CD4-positive, alpha-beta T cell treated with Interferon alpha-2 for 1 hour (primary cell): ENCODE results near the gene LMO3.

Source experiments
- DNase-seq, 2 donors: peaks; one replicate each; pipeline ENCODE4 v3.0.0-alpha.2; 2020 to 2022

Gene LMO3

GRCh38 chr12:16606117-16606200 lies at the start of gene LMO3:
TSS of gene LMO3 (minus strand) at chr12:16606162. CDS start at chr12:16600860, 5,302 bp downstream.
- no peak for DNase-seq

GRCh38 chr12:16636435-16637055 lies 30.6 kb upstream of the LMO3 start:
- DNase-seq: no peak

DNA sequence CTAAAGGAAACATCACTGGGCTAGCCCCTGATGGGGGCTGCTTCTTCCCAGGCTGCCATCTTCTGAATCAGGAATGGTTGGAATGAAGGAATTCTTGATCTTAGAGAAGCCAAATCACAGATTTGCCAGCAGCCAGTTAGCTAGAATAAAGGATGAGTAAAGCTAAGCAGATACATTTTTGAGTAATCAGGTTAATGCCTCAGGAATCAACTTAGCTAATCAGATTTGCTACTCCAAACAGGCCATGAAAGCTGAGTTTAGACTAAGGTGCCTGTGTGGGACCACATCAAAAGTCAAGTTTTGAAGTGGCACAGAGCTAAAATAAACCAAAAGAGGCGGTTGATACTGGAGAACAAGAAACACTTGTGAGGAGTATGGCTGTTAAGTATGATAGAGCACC lies 28.8 kb upstream of the LMO3 start:
- no peak for DNase-seq

DNA sequence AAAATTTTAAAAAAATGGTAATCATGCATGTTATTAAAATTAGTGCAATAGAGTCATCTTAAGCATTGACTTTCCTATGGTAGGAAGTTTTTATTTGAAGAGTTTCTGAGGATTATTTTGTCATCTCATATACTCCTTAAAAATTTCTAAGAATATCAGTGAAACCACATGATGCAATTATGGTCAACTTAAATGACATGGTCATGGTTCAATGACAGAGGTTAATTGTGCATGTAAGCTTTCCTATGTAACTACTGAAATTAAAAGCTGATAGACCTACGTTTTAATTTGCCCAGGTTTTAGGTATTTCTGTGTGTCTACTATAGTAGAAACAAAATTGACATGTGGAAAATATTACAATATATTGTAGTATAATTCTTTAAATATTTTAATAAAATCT lies 21.0 kb upstream of the LMO3 start:
- DNase-seq: no peak

- no peak for DNase-seq
These were observed 16.4 kb upstream of the LMO3 start for GRCh38 chr12:16622338-16622737.

DNA sequence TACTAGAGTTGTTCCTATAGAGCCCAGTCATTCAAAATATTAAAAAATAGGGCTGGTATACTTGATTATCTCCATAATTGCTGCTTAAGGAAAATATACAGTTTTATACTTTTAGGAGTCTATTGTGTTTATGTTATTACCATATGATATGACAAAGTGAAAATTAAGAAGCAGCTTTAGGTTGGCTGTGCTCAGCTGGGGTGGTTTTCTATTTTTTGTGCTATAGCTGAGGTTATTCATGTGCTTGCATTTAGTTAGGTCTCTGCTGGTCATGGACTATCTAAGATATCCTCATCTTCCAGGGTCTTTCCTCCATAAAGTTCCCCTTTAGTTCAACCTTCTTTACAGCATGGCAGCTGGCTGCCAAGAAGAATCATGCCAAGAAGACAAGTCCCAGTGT lies 13.6 kb upstream of the LMO3 start:
- DNase-seq: no peak

GRCh38 chr12:16618256-16618655 lies 12.3 kb upstream of the LMO3 start:
- DNase-seq: no peak

GRCh38 chr12:16613199-16613598 lies 7.2 kb upstream of the LMO3 start:
- DNase-seq: no peak

- DNase-seq: no peak
These were observed 6.7 kb upstream of the LMO3 start for GRCh38 chr12:16612647-16613046.

- DNase-seq: no peak
These were observed 5.2 kb upstream of the LMO3 start for GRCh38 chr12:16611146-16611545.

GRCh38 chr12:16610743-16611142 lies 4.8 kb upstream of the LMO3 start:
- no peak for DNase-seq

- no peak for DNase-seq
These were observed 4.1 kb upstream of the LMO3 start for GRCh38 chr12:16610001-16610585.

DNA sequence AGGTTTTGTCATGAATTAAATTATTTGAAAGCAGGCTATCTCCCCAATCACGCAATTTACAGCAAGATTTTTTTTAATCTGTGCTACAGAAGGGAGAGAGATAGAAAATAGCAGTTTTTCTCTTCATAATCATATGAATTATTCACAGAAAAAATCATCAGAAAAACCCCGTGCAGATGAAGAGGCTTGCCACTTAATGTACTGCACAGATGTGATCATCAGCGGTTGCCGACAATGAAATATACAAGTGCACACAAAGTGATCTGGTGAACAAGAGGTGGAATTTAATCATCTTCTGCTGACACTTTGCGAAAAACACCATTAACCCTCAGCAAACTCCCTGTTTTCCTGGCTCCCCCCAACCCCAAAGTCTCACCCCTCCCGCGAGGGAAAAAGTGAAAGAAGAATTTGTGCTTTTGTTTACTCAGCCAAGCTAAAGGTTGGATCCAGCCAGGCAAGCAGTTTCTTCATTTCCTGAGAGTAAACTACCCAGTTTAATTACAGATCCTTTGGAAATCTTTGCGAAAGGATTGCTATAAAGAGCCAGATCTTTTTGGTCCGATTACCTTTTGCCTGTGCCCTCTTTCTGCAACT lies 3.1 kb upstream of the LMO3 start:
- no peak for DNase-seq

- no peak for DNase-seq
These were observed 2.2 kb upstream of the LMO3 start for GRCh38 chr12:16607906-16608775.

- no peak for DNase-seq
These were observed 1.0 kb upstream of the LMO3 start for GRCh38 chr12:16606991-16607390.

DNA sequence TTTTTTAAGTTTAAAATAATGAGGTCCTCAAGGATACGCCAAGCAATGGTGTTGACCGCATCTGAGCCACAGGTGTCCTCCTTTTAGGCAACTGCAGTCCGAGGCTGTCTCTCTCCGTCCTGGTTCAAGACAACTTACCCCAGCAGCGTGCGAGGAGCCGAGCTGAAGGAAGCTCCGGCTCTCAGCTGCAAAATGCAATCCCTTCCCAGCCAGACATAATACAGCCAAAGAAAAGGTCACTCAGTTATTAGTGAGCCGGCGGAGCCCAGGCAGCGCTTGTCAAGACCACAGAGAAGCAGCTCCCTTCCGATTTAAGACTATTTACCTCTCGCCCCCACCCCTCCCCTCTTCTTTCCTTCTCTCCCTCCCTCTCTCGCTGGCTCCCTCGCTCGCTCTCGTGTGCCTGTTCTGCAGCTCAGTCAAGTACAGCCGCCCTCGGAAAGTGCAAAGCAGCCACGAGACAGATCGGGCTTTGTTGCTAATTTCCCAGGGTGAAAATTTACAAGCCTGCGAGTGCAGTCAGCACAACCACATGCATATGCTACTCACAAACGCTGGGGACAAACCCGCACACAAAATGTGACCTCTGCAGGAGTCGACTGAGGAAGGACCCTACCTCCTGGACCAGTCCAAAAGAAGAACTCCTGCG lies 363 bp upstream of the LMO3 start:
- no peak for DNase-seq

DNA sequence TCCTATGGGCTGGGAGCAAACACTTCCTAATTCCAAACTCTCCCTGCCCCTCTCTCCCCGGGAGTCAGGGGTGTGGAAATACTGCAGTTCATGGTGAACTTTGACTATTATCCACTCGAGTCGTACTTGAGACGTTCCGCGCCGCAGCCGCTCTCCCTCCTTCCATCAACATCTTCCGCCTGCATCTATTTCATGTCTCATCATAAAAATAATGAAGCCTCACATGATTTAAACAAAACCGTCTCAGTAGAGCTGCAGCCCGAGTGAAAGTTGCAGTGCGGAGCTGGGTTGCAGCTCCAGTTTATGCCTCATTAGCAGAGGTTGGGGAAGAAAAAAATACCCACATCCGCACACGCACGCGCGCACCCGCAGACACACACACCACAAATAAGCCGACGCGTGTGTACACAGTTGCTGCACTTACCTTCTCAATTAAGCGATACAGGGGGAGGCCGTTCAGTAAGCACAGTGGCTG lies 283 bp downstream of the LMO3 start:
- DNase-seq: no peak

- DNase-seq: no peak
These were observed 1.2 kb downstream of the LMO3 start for GRCh38 chr12:16604596-16605252.

GRCh38 chr12:16603916-16604575 lies 1.9 kb downstream of the LMO3 start:
- no peak for DNase-seq

DNA sequence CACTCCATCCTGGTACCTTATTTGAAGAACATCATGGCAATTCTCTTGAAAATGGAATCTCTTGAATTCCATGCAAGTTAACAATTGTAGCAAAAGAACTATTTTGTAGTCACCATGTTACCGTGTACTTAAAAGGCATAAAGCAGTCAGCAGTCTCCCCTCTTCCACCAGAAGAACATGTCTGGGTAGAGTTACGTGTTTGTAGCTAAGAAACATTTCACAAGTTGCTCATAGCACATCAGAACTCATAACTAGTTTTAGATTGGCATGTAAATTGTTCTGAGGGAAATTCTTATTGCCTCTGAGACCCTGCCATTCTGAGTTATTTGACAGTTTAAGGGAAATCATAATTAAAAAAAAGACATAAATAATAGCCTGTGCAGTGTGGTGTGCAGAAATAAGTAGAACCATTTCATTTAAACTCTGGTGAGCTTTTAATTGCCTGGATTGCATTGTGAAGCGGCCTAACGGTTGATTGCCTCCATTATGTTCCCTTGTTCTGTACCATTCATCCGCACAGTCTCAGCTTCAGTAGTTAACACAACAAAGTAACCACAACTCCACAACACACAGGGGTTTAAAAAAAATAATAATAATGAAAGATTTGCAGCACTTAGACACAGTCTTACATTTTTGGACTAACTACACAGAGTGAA lies 2.6 kb downstream of the LMO3 start:
- no peak for DNase-seq

DNA sequence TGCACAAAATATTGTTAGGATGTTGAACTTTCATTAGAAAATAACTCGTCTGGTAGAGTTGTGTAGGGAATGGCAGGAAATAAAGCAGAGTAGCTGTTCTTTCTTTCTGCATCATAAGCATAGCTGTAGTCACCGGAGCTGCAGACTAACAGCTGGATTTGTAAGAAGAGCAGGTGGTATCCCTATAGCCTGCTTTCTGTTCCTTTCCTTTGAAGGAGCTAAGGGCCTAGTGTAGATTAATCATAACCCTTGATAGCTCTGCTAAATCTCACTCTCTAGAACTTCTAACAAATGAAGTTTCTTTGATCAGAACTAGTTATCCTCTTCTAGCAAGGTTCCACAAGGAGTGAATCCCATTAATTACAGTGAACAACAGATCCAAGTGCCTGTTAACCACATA lies 3.5 kb downstream of the LMO3 start:
- no peak for DNase-seq

DNA sequence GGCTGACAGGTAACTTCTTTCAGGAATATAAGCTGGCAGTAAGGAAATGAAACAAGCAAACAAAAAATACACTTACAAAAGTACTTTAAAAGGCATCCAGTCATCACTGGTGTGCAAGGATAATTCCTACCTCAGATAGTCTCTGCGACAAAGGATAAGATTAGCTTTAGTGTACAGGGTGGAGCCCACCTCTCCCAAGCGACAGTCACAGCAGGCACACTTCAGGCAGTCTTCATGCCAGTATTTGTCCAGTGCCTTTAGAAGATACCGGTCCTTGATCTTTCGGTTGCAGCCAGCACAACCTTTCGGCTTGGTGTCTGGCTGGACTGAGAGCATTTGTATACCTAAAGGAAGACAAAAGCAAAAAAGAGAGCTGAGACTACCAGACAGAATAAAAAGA lies 5.4 kb downstream of the LMO3 start:
- no peak for DNase-seq
